GM12892 (cell line): ENCODE data around the gene NKX2-1.

Experiments used
- POLR2AphosphoS5 ChIP-seq: IDR thresholded peaks from 2 replicates; pipeline ENCODE4 v1.6.1; 2011; ENCODE audit warnings: low read depth, low read length, control low read depth
- TAF1 ChIP-seq: IDR thresholded peaks from 2 replicates; pipeline ENCODE4 v1.6.1; 2011; ENCODE audit warnings: low read depth, mild to moderate bottlenecking, control low read depth, low read length, borderline replicate concordance

DNA sequence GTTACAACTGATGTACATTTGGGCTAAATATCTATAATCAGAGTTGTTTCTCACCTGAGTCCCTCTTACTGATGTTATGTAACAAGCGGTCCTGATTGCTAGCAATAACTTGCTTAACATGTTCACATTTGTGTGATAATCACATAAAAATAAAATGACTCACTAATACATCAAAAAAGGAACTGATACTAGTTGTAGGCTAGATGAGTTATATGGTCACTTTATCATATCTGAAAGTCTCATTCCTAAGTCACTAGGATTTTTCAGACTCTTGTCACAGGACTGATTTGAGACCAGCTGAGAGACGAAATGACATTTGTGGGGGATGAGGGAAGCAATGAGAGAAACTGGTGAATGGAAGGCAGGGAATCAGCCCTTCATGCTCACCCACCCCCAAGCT lies 34.3 kb downstream of the NKX2-1 start:
- TF ChIP-seq POLR2AphosphoS5 (no peak), TAF1 (no peak)
